Stimulated activated CD4-positive, alpha-beta T cell treated with anti-CD3 and anti-CD28 coated beads, Interleukin-2, amount 100 ng/mL, for 24 hours (primary cell): ENCODE measurements around the gene EPHA5.

Experiments used
- DNase-seq, 2 donors: peaks; one replicate each; pipeline ENCODE4 v3.0.0-alpha.2; 2020

EPHA5 gene

DNA sequence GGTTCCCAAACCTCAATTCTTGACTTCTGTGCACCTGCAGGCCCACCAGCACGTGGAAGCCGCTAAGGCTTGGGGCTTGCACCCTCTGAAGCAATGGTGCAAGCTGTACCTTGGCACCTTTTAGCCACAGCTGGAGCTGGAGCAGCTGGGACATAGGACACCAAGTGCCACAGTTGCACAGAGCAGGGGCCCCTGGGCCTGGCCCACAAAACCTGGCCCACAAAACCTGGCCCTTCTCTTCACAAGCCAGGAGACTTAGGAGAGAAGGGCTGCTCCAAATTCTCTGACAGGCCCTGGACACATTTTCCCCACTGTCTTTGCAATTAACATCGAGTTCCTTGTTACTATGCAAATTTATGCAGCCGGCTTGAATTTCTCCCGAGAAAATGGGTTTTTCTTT, 197.8 kb downstream of the EPHA5 start:
- DNase-seq, result no peak

DNA sequence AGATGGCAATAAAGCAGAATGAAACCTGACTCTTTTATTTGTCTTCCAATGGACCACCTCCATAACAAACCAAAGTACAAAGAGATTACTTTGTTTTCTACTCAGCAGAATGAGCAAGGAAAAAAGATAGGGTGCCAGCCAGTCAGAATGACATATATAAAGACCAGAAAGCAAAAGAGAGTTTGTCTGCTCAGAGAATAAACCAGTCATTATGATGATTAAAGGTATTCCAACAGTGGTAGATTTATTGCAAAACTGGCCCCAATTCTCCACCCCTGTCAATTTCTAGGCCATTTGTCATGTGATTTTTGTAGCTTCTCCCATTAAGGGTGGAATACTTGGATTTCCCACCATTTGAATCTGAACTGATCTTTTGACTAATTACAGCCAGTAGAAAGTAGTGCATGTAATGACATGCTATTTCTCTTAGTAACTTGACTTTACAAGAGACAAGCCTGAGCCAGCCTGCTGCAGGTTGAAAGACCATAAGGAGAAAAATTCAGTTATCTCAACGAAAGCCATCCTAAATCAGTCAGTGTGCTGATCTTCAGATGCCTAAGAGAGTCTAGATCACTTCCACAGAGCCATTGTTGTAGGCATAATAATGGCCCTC, 203.1 kb downstream of the EPHA5 start:
- no peak for DNase-seq

DNA sequence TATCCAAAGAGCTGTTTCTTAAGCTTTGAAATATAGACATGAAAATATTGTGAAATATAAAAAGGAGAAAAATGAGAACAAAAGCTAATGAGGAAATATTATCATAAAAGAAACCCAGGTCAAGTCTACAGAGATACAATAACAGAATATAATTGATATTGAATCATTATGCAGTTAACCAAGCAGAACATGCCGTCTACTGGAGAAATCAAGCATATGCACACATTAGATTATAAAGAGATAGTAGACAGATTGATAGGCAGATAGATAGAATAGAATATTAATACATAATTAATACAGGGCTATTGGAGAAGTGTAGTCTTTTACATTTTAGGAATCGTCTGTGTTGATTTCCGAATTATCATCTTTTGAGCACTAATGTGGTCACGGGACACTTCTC, 208.5 kb downstream of the EPHA5 start:
- DNase-seq, result no peak

DNA sequence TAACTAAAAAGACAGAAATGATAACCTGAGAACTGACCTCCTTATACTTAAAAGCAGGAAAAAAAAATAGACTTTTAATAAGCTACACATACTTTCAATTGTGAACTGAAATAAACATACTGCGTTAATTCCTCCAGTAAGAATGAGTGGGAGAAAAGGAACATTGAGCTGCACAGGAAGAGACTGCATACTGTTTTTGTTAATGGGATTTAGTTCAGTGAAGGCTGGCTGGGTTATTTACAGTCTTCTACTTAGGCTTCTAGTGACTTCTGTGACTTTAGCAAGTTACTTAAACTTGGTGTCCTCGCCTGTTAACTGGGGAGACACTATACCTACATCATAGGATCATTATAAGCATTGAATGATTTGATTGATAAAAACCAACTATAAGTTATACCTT, 213.3 kb downstream of the EPHA5 start:
- DNase-seq, result no peak

DNA sequence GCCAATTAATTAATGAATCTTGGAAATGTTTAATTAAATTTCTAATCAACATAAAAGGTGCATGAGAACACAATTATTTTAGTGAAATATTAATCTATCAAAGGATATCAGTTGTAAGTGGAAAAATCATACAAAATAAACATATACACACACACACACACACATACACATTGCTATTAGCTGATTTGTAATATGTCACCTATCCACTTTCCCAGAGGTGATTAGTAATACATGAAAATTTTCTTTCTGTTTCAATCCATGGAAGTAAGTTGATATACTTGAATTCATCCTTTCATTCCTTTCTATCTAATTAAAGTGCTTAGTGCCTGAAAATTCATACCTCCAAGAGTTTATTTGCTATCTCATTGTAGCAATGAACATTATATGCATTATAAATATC, 213.7 kb downstream of the EPHA5 start:
- DNase-seq, result no peak

DNA sequence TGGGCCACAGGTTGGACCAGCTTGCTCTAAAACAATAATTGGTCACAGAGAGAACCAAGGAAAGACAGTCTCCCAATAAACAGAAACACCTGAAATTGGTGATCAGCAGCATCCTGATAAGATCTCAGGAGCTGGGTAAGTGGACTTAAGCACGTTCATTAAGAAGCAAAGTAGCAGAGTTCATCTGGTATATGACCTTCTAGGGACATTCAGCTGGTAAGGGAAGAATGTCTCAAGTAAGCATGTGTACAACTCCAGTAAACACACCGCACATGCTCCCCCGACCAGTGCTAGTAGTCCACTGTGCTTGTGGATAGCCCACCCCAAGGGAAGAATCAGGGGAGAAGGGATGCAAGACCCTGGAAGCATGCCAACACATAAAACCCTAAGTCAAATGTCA, 216.9 kb downstream of the EPHA5 start:
- DNase-seq, result no peak

DNA sequence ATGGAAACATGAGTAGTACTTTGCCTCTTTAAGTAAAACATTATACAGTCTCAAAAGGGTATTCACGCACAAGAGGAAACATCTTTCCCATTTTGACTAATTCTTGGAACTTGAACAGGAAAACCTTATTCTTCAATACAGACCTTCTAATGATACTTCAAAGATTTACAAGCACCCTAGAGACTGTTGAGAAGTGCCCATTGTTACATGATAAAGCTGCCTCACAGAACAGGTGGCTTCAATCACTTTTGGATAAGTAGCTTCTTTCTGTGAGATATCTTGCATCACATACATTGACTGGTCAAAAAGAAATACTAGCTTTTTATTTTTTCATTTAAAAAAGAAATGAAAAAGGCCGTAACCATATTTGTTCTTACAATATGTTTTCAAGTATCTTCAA, 219.4 kb downstream of the EPHA5 start:
- DNase-seq, result no peak

DNA sequence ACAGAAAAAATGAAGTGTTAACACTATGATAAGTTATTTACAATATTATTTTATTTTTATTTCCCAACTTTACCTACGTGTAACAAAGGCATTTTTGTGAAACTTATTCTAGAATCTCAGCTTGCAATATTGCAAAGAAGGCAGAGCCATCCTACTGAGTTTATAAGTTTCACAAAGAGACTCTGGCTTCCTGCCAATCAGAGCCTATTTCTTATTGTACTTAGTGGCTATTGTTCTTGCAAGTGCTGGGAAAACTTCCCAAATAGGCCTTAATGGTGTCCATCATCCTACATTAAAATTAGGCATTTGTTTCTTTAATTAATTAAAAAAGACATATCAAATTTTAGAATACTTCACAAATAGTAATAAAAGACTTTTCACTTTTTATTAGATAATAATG, 233.2 kb downstream of the EPHA5 start:
- DNase-seq, result no peak

DNA sequence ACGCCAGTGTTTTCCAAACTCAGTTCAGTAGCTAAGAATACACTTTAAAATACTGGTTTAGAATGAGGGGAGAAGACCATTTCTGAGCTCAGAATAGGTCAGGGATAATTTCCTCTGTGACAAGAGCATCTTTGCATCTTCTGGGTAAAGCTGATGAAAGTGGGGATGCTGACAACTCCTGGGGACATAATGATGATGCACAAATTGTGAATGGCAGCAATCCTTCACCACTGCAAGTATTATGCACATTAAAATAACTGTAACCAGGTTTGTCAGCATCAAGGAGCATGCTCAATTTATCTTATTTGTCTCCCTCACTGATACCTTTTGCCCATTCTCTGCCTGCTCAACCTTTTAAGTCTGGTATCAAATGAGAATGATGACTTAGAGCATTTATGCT, 248.2 kb downstream of the EPHA5 start:
- no peak for DNase-seq

DNA sequence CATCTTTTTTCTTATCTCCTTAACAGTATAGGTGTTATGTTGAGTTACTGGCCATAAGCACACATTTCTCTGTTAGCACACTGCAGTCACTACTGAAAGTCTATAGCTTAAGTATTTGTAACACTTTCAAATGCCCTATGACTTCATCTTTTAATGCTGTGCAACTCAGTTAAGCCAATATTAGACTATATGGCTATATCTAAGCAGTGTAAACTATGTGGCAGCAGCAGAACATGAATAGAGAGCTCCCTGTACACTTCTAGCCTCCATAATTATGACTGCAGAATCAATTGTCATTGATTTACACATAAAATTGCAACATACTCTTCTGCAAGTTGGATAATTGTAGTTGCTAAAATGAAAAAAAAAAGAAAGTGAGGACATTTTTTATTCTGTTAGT, 250.3 kb downstream of the EPHA5 start:
- no peak for DNase-seq

DNA sequence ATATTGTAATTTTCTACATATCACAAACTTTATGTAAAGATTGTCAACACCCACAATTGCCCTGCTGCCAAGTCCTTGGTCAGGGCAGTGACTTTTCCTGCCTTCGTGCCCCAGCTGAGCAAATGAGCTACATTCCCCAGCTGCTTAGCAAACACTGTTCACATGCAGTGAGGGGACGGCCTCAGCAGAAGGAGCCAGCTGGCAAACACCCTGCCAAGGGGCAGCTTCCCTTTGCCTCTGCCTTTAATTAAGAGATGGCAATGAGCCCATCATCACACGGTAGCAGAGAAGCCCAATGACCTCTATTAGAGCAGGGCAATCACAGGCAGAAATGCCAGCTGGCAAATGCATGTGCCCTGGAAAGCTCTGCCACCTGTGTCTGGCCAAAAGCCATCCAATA, 253.4 kb downstream of the EPHA5 start:
- no peak for DNase-seq

DNA sequence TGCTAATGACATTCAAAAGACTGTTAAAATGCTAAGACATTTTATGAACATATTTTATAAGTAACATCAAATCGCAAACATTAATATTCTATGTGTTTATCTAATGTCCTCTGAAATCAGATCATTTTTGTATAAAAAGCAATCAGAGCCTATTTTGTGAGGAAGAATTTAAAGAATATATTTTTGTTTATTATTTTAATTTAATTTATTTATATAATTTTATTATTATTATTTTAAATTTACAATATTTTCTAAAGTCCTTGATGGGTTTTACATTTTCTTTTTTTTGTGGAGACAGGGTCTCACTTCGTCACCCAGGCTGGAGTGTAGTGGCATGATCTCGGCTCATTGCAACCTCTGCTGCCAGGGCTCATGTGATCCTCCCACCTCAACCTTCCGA, 262.8 kb downstream of the EPHA5 start:
- no peak for DNase-seq

DNA sequence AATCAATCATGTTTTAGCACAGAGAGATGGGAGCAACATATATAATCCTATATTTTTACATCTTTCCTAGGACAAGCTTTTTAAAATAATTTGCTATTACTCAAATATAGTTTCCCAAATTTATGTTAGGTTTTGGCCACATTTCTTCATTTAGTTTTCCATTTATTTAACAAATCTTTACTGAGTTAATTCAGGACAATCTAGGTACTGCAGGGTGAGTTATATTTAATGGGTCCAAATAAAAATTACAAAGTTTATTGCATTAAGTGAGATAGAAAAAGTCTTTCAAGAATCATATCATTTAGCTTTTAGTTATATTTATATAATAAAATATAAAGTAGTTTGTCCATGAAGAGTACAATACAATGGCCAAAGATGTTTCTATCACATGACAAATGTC, 269.2 kb downstream of the EPHA5 start:
- DNase-seq, result no peak

DNA sequence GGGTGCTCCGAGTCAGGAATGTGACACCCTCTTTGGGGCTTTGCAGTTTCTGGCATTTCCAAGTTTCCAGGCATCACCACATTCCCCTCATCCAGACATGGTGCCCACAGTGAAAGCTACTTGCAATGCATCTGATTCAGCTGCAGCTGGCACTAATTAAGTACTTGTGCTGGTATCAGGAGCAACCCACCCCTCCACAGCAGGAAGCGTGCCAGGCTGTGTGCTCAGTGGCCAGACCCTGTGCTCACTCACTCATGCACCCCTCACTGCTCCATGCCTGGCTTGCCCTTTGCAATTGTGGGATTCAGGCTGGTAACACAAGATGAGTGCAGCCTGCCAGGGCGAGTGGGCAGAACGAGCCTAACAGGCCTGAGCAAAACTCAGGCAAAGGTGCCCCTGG, 271.2 kb downstream of the EPHA5 start:
- DNase-seq, result no peak

DNA sequence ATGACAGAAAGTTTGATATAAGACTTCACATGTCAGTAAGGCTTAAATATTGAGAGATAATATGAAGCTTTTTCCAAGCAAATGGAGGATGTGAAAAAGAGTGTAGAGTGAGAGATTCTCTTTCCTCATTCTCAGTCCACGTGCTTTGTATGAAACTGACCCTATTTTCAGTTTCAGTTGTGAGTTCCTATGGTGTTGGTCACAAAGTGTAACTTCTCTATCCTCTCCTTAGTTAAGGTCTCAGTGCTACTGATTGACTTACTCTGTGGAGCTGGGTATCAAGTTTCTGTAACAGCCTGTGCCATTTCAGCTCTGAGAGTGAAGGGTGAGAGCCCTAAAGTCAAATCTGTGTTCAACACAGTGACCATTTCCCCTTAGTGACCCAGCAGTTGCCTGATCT, 277.2 kb downstream of the EPHA5 start:
- no peak for DNase-seq

DNA sequence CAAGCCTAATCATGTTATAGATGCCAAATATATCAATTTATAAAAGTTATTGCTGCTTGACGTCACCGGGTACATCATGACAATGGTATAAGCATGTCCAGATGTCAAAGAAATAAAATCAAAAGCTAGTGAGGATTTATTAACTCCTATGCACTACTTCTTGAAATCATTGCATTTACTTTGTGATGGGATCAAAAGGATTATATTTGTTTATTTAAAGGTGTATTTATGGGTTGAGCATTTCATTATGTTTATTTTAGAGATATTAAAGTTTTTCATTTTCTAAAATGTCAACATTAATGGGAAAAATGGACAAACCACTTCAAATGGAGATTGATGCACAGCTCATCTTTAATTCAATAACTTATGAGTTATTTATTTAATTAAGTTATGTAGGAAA, 277.8 kb downstream of the EPHA5 start:
- no peak for DNase-seq

DNA sequence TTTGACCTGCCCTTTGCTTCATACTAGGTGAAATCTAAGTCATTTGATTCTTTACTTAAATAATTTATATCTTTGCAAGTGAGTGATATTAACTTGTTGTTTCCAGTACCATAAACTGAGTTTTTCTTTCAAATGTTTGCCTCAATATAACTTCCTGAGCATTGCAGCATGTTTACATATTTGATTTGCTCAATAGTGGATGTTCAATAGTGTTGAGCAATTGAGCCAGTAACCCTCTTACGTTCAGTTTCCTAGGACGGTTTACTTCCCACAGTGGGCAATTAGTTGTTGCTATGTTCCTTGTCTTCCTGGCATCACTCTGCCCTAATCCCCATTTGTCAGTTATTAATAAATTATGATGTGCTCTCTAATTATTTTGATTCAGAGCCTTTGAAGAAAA, 278.5 kb downstream of the EPHA5 start:
- no peak for DNase-seq

DNA sequence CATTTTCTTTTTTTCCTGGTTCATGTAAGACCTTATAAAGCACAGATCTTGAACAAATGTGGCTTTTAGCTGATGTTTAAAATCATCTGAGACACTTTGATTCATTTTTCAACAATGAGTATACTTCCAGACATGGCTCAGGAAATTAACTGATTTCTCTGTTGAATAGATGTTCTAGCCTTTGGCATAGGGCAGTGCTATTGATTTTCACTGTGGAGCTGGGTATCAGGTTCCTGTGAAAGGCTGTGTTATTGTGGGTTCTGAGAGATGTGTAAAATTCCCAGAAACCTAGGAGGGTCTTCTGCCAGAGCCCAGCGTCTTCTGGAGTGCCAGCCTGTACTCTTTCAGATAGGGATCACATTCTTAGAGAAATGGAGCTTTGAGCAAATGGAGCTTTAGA, 278.9 kb downstream of the EPHA5 start:
- DNase-seq, result no peak

DNA sequence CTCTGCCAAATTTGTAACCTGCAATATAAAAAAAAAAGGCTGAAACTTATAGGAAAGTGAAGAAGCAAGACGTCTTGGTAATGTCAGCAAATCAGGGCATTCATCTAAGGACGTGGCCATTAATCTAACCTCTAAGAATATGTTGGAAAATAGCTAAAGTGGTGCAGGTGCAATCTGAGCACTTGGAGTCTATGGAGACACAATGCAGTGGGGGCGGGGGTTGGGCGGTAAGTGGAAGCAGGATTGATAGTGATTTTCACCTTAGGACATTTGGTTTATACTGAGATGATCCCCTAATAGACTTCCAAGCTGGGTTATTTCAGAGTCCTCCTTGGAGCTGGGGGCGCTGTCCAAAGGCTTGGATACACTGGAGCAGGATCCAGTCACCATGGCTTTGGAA, 283.4 kb downstream of the EPHA5 start:
- no peak for DNase-seq

DNA sequence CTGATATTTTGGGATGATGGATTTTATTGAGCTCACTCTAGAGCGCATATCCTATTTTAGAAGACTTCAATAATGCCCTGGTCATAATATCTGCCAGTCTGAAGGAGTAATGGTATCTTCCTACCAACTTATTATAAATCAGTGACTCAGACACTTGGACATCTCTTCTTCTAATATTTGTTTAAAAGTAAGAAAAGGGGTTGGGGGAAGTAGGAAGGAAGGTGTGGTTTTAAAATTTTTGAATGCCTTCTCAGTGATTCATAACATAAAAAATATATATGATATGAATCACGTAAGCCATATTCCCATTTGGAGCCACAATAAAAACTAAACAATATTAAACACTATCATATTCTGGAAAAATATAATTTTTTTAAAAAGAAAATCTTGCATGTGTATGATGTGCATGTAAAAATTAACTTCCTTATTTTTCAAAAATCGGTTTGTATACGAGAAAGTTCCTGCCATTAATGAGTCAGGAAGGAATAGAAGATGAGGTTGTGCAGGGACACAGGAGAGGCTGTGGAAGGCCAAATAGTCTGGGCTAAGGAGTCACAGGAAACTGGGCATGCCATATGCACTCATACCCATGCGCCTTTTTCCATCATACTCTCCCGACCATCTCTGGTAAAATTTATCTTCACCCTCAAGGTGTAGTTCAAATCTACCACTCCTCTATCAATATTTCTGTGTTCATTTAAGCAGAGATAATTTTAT, 286.5 kb downstream of the EPHA5 start:
- no peak for DNase-seq

DNA sequence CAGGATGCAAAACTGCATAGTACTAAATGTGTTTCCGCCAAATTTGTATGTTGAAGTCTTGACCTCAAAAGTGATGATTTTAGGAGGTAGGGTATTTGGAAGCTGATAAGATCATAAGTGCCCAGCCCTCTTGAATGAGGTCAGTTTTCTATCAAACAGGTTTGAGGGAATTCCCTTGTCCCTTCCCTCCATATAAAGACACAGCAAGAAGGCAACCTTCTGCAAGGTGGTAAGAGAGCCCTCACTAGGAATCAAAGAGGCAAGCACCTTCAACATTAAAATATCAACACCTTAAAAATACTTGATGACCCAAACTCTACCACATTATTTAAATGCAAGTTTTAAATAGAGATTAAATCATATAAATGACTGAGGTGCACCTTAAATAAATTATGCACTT, 288.6 kb downstream of the EPHA5 start:
- DNase-seq, result no peak

DNA sequence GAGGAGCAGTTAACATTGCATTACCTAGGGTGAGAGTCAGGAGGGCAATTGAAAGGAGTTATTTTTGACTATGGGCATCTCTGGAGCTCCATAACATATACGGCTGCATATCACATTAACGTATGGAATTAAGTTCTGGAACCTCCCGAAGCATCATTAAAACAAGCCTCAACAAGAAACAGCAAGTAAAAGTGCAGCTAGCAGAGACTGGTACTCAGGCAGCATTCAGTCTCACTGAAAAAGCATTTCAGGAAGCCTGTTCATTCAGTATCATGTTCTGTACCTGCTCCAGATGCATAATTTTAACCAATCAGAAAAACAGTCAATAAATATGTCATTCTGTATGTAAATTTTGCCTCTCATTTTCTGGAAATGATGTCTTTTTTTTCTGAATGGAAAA, 299.6 kb downstream of the EPHA5 start:
- DNase-seq, result no peak

DNA sequence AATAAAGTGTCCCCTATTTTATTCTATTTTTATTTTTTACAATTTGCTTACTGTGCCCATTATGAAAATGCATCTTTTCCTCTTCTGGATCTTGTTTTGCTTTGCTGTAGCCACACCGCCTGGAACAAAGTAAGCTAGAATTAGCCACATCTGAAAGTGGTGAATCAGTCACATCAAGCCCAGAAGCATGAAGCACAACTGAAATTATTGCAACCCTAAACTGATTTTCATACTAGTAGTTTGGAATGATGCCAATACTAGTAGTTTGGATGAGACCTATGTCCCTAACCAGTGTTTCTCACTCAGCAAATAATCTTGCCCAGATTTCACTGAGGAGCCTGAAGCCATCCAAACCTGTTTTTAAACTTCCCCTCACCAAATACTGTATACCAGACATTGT, 303.0 kb downstream of the EPHA5 start:
- DNase-seq, result no peak

DNA sequence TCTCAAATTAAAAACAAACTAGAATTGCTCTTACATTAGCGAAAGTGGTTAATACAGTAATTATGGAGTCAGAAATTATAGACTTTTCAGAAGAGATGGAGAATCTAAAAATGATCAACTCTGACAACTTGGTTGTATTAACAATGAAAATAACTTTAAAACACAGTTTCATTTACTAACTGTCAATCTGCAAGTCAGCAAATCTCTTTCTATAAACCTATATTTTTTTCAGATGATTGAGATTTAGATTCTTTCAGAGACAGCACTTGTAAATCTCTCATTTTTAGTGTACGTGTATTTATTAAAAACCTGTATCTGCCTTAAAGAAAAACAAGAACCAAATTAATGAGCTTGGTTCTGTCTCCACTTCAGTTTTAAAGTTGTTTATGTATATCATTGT, 311.4 kb downstream of the EPHA5 start:
- no peak for DNase-seq

DNA sequence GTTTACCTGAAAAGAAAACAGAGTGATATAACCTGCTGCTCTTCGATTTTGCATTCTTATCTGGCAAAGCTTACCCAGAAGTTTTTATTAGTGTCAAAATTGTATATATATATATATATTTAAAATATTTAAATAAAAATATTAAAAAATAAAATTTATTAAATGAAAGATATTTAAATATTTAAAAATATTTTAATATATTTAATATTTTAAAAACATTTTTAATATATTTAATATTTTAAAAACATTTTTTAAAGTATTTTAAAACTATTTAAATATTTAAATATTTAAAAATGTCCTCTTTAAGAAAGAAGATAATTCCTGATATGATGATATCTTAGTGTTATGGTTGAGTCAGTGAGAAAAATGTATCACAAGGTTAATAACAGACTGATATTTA, 317.2 kb downstream of the EPHA5 start:
- no peak for DNase-seq
